ENCODE measurements around the gene MORN1.

- no peak for TF ChIP-seq CTCF (conservative IDR thresholded peaks at IDR 0.05; ENCODE audit: low read length)
- TF ChIP-seq EZH2phosphoT487 (IDR thresholded peaks at IDR 0.05; ENCODE audit: borderline replicate concordance) = no peak
Measured at GRCh38 chr1:2288311-2288710, 103.0 kb downstream of the MORN1 start.
